HUES6 (cell line): Measurements from ENCODE around the gene NLRC5.

ENCODE experiments used
- H3K27ac ChIP-seq: 2 replicates; pipeline ENCODE4 v1.7.0; 2013; ENCODE audit warnings: low read depth, mild to moderate bottlenecking, low read length, inconsistent platforms
- H3K27me3 ChIP-seq: 2 replicates; pipeline ENCODE4 v1.6.1; 2013; ENCODE audit warnings: low read length; ENCODE audit not compliant: control insufficient read depth, insufficient read depth
- H3K36me3 ChIP-seq: 2 replicates; pipeline ENCODE4 v1.6.1; 2013; ENCODE audit warnings: low read length; ENCODE audit not compliant: control insufficient read depth, insufficient read depth
- H3K4me1 ChIP-seq: 2 replicates; pipeline ENCODE4 v1.6.1; 2013; ENCODE audit warnings: low read length; ENCODE audit not compliant: control insufficient read depth, insufficient read depth
- H3K4me3 ChIP-seq: 2 replicates; pipeline ENCODE4 v1.5.1; 2013; ENCODE audit warnings: low read depth, low read length
- H3K9ac ChIP-seq: one replicate; pipeline ENCODE4 v1.6.1; 2013; ENCODE audit warnings: mild to moderate bottlenecking, low read length
- H3K9me3 ChIP-seq: 2 replicates; pipeline ENCODE4 v1.6.1; 2013; ENCODE audit warnings: low read depth, low read length; ENCODE audit not compliant: control insufficient read depth, insufficient read depth

The NLRC5 gene

GRCh38 chr16:56947604-56947995 is 41.8 kb upstream of the NLRC5 start:
- Histone ChIP-seq H3K9ac (no peak overlapping the region), H3K4me1 (0 out of 2 replicates have a peak, but pooled peaks cover 5% of the 10 kb centered on the region), H3K27ac (no peak overlapping the region), H3K4me3 (no peak overlapping the region), H3K27me3 (no peaks in the 10 kb centered on the region), H3K36me3 (peaks cover 30% of the 10 kb centered on the region), H3K9me3 (no peaks in the 10 kb centered on the region)

- H3K9me3 ChIP-seq = no peaks in the 10 kb centered on the region
- H3K4me3 ChIP-seq = no peak overlapping the region
- H3K9ac ChIP-seq = no peak overlapping the region
- no peak overlapping the region for H3K27ac ChIP-seq
- no peaks in the 10 kb centered on the region for H3K27me3 ChIP-seq
- 0 out of 2 replicates have a peak, but pooled peaks cover 5% of the 10 kb centered on the region for H3K4me1 ChIP-seq
- H3K36me3 ChIP-seq = peaks cover 23% of the 10 kb centered on the region
Observed at GRCh38 chr16:56948234-56948633, 41.1 kb upstream of the NLRC5 start.

- H3K4me3 ChIP-seq = no peak overlapping the region
- peaks cover 7% of the 10 kb centered on the region for H3K36me3 ChIP-seq
- H3K27me3 ChIP-seq = no peaks in the 10 kb centered on the region
- no peak overlapping the region for H3K27ac ChIP-seq
- no peak overlapping the region for H3K9ac ChIP-seq
- H3K4me1 ChIP-seq = 0 out of 2 replicates have a peak, but pooled peaks cover 5% of the 10 kb centered on the region
- H3K9me3 ChIP-seq = peaks cover under 1% of the 10 kb centered on the region; the same call in 1 of the 2 replicates
Observed at GRCh38 chr16:56950051-56950450, 39.3 kb upstream of the NLRC5 start.

GRCh38 chr16:56950455-56950854 is 38.9 kb upstream of the NLRC5 start:
- no peak overlapping the region for H3K9ac ChIP-seq
- no peaks in the 10 kb centered on the region for H3K27me3 ChIP-seq
- 0 out of 2 replicates have a peak, but pooled peaks cover 5% of the 10 kb centered on the region for H3K4me1 ChIP-seq
- H3K4me3 ChIP-seq = no peak overlapping the region
- peaks cover 3% of the 10 kb centered on the region for H3K36me3 ChIP-seq
- peaks cover 3% of the 10 kb centered on the region; the same call in 1 of the 2 replicates for H3K9me3 ChIP-seq
- no peak overlapping the region for H3K27ac ChIP-seq

- no peak overlapping the region for H3K27ac ChIP-seq
- no peaks in the 10 kb centered on the region for H3K36me3 ChIP-seq
- peaks cover 3% of the 10 kb centered on the region; the same call in 1 of the 2 replicates for H3K9me3 ChIP-seq
- no peak overlapping the region for H3K9ac ChIP-seq
- 0 out of 2 replicates have a peak, but pooled peaks cover 5% of the 10 kb centered on the region for H3K4me1 ChIP-seq
- no peaks in the 10 kb centered on the region for H3K27me3 ChIP-seq
- H3K4me3 ChIP-seq = no peak overlapping the region
Observed at GRCh38 chr16:56950881-56951771, 38.2 kb upstream of the NLRC5 start.

- Histone ChIP-seq H3K27me3 (no peaks in the 10 kb centered on the region), H3K27ac (no peak overlapping the region), H3K4me3 (no peak overlapping the region), H3K36me3 (no peaks in the 10 kb centered on the region), H3K9me3 (peaks cover 3% of the 10 kb centered on the region; the same call in 1 of the 2 replicates), H3K9ac (no peak overlapping the region), H3K4me1 (no peaks in the 10 kb centered on the region)
Observed at GRCh38 chr16:56953006-56953405, 36.4 kb upstream of the NLRC5 start.

GRCh38 chr16:56956076-56956475 is 33.3 kb upstream of the NLRC5 start:
- Histone ChIP-seq H3K27me3 (no peaks in the 10 kb centered on the region), H3K36me3 (no peaks in the 10 kb centered on the region), H3K27ac (no peak overlapping the region), H3K9me3 (peaks cover 3% of the 10 kb centered on the region; the same call in 1 of the 2 replicates), H3K4me3 (no peak overlapping the region), H3K4me1 (no peaks in the 10 kb centered on the region), H3K9ac (no peak overlapping the region)

- H3K9me3 ChIP-seq = peaks cover 3% of the 10 kb centered on the region; the same call in 1 of the 2 replicates
- H3K27me3 ChIP-seq = no peaks in the 10 kb centered on the region
- H3K9ac ChIP-seq = no peak overlapping the region
Observed at GRCh38 chr16:56956756-56957155, 32.6 kb upstream of the NLRC5 start.

GRCh38 chr16:56960681-56961281 is 28.6 kb upstream of the NLRC5 start:
- H3K27me3 ChIP-seq = no peaks in the 10 kb centered on the region
- H3K9ac ChIP-seq = no peak overlapping the region
- H3K4me1 ChIP-seq = no peaks in the 10 kb centered on the region

More at GRCh38 chr16:56956756-56957155, 32.6 kb upstream of the NLRC5 start:
- Histone ChIP-seq H3K27ac (no peak overlapping the region), H3K36me3 (no peaks in the 10 kb centered on the region), H3K4me1 (no peaks in the 10 kb centered on the region), H3K4me3 (no peak overlapping the region)

GRCh38 chr16:56961386-56961785 is 28.0 kb upstream of the NLRC5 start:
- Histone ChIP-seq H3K27me3 (no peaks in the 10 kb centered on the region), H3K36me3 (no peaks in the 10 kb centered on the region), H3K9me3 (no peaks in the 10 kb centered on the region), H3K4me3 (no peak overlapping the region), H3K4me1 (no peaks in the 10 kb centered on the region), H3K27ac (no peak overlapping the region), H3K9ac (no peak overlapping the region)

More at GRCh38 chr16:56960681-56961281, 28.6 kb upstream of the NLRC5 start:
- no peak overlapping the region for H3K4me3 ChIP-seq
- no peaks in the 10 kb centered on the region for H3K9me3 ChIP-seq
- no peak overlapping the region for H3K27ac ChIP-seq
- no peaks in the 10 kb centered on the region for H3K36me3 ChIP-seq

- Histone ChIP-seq H3K27ac (no peak within 1 kb of the TSS), H3K9me3 (no peaks in the 10 kb centered on the region), H3K9ac (no peak within 1 kb of the TSS), H3K27me3 (no peaks in the 10 kb centered on the region), H3K4me3 (no peak within 1 kb of the TSS), H3K36me3 (no peaks in the 10 kb centered on the region), H3K4me1 (no peaks in the 10 kb centered on the region)
Observed at GRCh38 chr16:56961851-56962281, 27.5 kb upstream of the NLRC5 start, which contains the start of gene CETP. Gene CETP (plus strand): TSS chr16:56961950. CDS start chr16:56961980, 30 bp downstream.
